Esophagus (tissue), 2 donors: Measurements from ENCODE around the gene AP1S1. TPM values are rescaled to one million over a fixed set of nuclear protein-coding genes. Genes with fewer than 3 reads are reported as not detected.
"Not testable (repeated sequence)": the region's sequence is repeated elsewhere in the genome, so short reads cannot be mapped to it uniquely, and the experiment has no call there.

Experiments used
- H3K27ac ChIP-seq, 2 donors: one replicate each; pipeline ENCODE4 v1.5.1; 2013; ENCODE audit warnings: low read depth in 2 of 2, mild to moderate bottlenecking in 2 of 2, inconsistent platforms in 1 of 2, low read length in 1 of 2, moderate library complexity in 1 of 2
- H3K27me3 ChIP-seq, 2 donors: one replicate each; pipeline ENCODE4 v1.6.1; 2013; ENCODE audit warnings: low read length in 2 of 2, control low read depth in 1 of 2, mild to moderate bottlenecking in 1 of 2; ENCODE audit not compliant: insufficient read depth in 2 of 2, control insufficient read depth in 1 of 2
- H3K36me3 ChIP-seq, 2 donors: one replicate each; pipeline ENCODE4 v1.6.1; 2013; ENCODE audit warnings: low read length in 1 of 2; ENCODE audit not compliant: control insufficient read depth in 2 of 2, insufficient read depth in 2 of 2
- H3K4me1 ChIP-seq, 2 donors: one replicate each; pipeline ENCODE4 v1.6.1; 2013; ENCODE audit warnings: low read length in 1 of 2; ENCODE audit not compliant: control insufficient read depth in 2 of 2, insufficient read depth in 2 of 2
- H3K4me3 ChIP-seq, 2 donors: one replicate each; pipeline ENCODE4 v1.5.1; 2013; ENCODE audit warnings: low read length in 2 of 2, mild to moderate bottlenecking in 2 of 2, low read depth in 1 of 2, moderate library complexity in 1 of 2
- H3K9me3 ChIP-seq, 2 donors: one replicate each; pipeline ENCODE4 v1.6.1; 2013; ENCODE audit warnings: mild to moderate bottlenecking in 2 of 2, low read depth in 1 of 2, low read length in 1 of 2, moderate library complexity in 1 of 2; ENCODE audit not compliant: control insufficient read depth in 2 of 2, insufficient read depth in 1 of 2
- WGBS, 2 donors: extraction: QIAGEN DNeasy Blood & Tissue Kit; methylation state at CpG; one replicate each; pipeline ENCODE4 v1.1.7; 2013; 5-methylcytosine and 5-hydroxymethylcytosine counted together
- polyA plus RNA-seq, 2 donors: library from polyadenylated mRNA; stranded (reverse); fragments of 200-250 nt; gene quantifications; one replicate each; pipeline ENCODE4 v1.2.3, GENCODE V29; 2013
- donor health status: healthy with polysubstance abuse.
- donor health status: Bipolar disorder and iron deficiency.

AP1S1 gene
- polyA plus RNA-seq, 2 donors: 40.2 to 43.3 TPM

DNA sequence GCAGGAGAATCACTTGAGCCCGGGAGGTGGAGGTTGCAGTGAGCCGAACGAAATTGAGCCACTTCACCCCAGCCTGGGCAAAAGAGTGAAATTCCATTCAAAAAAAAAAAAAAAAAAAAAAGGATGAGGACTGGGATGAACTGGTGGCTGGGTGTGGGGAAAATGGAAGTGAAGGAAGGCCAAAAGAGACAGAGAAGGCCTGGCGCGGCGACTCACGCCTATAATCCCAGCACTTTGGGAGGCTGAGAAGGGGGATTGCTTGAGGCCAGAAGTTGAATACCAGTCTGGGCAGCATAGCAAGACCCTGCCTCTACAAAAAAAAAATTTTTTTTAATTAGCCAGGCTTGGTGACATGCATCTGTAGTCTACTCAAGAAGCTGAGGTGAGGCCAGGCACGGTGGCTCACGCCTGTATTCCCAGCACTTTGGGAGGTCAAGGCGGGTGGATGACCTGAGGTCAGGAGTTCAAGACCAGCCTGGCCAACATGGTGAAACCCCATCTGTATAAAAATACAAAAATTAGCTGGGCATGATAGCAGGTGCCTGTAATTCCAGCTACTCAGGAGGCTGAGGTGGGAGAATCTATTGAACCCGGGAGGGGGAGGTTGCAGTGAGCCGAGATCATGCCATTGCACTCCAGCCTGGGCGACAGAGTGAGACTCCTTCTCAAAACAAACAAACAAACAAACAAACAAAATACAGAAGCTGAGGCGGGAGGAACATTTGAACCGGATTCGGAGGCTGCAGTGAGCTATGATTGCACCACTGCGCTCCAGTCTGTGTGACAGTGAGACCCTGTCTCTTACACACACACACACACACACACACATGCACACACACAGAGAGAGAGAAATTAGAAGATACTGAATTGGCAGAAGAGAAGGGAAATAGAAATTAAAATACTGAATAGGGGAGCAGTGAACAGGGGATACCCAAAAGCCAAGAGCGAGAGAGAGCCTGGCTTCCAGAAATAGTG lies 21.4 kb upstream of the AP1S1 start:
- not testable (repeated sequence) for H3K27me3 ChIP-seq, H3K4me1 ChIP-seq, H3K9me3 ChIP-seq, H3K36me3 ChIP-seq, H3K27ac ChIP-seq, H3K4me3 ChIP-seq
- 88 to 89% methylated on average over 18 of the region's 18 CpGs for WGBS, 2 donors

DNA sequence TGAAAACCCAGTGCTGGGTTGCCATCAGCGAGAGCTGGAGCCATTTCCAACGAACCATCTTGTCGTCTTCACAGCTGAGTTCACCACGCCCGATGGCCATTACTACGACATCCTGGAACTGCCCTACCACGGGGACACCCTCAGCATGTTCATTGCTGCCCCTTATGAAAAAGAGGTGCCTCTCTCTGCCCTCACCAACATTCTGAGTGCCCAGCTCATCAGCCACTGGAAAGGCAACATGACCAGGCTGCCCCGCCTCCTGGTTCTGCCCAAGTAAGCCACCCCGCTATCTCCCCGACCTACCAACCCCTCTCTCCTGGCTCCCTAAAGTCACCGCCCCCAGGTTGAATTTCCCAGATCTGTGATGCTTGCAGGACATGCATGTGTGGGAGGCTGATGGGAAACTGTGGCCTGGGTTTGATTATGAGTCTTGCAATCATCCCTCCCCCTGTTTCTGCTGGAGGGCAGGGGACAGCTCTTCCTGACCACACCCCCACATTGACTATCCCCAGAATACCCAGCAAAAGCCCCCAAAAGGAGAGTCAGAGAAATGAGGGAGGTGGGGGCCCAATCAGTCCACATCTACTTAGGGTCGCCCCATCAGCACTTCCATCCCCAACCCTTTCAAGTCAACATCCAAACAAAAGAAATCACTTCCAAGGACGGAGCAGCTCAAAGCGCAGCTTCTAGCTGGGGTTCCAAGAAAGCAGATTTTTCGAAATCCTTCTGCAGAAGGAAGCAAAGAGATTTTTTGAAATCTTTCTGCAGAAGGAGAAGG lies 20.5 kb upstream of the AP1S1 start:
- H3K36me3 ChIP-seq: peaks cover 0 to 3% of the 10 kb centered on the region in 2 donors
- H3K27me3 ChIP-seq: no peaks in the 10 kb centered on the region
- peaks cover 2 to 3% of the 10 kb centered on the region in 2 donors for H3K4me1 ChIP-seq
- no peak overlapping the region for H3K27ac ChIP-seq
- no peak overlapping the region for H3K4me3 ChIP-seq
- H3K9me3 ChIP-seq: no peaks in the 10 kb centered on the region
- WGBS, 2 donors: 74 to 84% methylated on average over 15 of the region's 15 CpGs

DNA sequence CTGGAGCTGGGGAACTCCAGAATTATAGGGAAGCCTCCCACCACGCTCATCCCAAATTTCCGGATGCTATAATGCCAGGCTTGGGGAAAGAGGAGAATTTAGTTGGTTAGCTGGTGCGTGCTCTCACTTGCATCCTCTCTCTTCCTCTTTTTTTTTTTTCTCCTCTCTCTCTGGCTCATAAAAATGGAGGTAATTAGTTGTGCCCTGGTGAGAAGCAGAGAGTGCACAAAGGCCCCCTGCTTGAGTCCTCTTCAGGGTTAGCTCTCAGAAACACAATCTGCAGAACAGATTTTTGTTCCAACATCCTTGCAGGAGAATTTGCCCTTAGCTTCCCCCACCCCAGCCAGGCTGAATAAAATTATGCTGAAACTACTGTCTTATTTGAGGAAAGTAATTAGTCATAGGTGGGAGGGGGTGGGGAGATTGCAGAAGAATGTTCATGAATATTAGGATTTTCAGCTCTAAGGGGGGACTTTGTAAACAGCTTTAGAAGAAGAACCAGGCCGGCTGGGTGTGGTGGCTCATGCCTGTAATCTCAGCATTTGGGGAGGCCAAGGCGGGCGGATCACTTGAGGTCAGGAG lies 19.8 kb upstream of the AP1S1 start:
- WGBS, 2 donors: 75 to 79% methylated on average over 6 of the region's 6 CpGs
- Histone ChIP-seq H3K4me1 (peaks cover 2 to 3% of the 10 kb centered on the region in 2 donors), H3K27me3 (no peaks in the 10 kb centered on the region), H3K4me3 (no peak overlapping the region), H3K9me3 (no peaks in the 10 kb centered on the region), H3K36me3 (peaks cover 0 to 3% of the 10 kb centered on the region in 2 donors), H3K27ac (no peak overlapping the region)

DNA sequence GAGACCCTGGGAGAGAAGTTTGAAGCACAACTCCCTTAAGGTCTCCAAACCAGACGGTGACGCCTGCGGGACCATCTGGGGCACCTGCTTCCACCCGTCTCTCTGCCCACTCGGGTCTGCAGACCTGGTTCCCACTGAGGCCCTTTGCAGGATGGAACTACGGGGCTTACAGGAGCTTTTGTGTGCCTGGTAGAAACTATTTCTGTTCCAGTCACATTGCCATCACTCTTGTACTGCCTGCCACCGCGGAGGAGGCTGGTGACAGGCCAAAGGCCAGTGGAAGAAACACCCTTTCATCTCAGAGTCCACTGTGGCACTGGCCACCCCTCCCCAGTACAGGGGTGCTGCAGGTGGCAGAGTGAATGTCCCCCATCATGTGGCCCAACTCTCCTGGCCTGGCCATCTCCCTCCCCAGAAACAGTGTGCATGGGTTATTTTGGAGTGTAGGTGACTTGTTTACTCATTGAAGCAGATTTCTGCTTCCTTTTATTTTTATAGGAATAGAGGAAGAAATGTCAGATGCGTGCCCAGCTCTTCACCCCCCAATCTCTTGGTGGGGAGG lies 16.5 kb upstream of the AP1S1 start:
- Histone ChIP-seq H3K36me3 (peaks cover 0 to 3% of the 10 kb centered on the region in 2 donors), H3K9me3 (no peaks in the 10 kb centered on the region), H3K4me3 (no peak overlapping the region), H3K27ac (peak overlapping the region in 1 of 2 donors; percentile 63), H3K27me3 (no peaks in the 10 kb centered on the region), H3K4me1 (peaks cover 2 to 3% of the 10 kb centered on the region in 2 donors)
- WGBS, 2 donors: 71 to 78% methylated on average over 9 of the region's 9 CpGs

DNA sequence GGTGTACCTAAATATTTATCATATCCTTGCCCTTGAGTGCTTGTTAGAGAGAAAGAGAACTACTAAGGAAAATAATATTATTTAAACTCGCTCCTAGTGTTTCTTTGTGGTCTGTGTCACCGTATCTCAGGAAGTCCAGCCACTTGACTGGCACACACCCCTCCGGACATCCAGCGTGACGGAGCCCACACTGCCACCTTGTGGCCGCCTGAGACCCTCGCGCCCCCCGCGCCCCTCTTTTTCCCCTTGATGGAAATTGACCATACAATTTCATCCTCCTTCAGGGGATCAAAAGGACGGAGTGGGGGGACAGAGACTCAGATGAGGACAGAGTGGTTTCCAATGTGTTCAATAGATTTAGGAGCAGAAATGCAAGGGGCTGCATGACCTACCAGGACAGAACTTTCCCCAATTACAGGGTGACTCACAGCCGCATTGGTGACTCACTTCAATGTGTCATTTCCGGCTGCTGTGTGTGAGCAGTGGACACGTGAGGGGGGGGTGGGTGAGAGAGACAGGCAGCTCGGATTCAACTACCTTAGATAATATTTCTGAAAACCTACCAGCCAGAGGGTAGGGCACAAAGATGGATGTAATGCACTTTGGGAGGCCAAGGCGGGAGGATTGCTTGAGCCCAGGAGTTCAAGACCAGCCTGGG lies 15.9 kb upstream of the AP1S1 start:
- Histone ChIP-seq H3K4me3 (no peak overlapping the region), H3K4me1 (peaks cover 2 to 3% of the 10 kb centered on the region in 2 donors), H3K27ac (peak overlapping the region in 1 of 2 donors; percentile 63), H3K36me3 (peaks cover 0 to 3% of the 10 kb centered on the region in 2 donors), H3K27me3 (no peaks in the 10 kb centered on the region), H3K9me3 (no peaks in the 10 kb centered on the region)
- 7 to 9% methylated on average over 16 of the region's 16 CpGs for WGBS, 2 donors

DNA sequence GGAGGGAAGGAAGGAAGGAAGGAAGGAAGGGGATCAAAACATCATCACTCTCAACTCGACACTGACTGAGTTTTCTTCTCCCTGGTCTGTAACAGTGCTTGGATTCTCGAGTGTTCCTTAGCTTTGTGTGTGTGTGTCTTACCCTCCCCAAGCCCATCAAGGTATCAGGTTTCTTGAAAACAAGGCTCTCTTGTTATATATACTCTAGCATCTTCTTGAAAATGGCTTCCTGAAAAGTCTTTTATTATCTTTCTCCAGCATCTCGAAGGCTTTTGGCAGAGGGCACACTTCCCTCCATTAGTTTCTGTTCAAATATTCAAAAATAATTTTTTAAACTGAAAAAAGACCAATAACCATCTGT lies 14.0 kb upstream of the AP1S1 start:
- no peak overlapping the region for H3K27ac ChIP-seq
- no peak overlapping the region for H3K4me3 ChIP-seq
- no peaks in the 10 kb centered on the region for H3K9me3 ChIP-seq
- peaks cover 2 to 3% of the 10 kb centered on the region in 2 donors for H3K4me1 ChIP-seq
- no peaks in the 10 kb centered on the region for H3K36me3 ChIP-seq
- H3K27me3 ChIP-seq: no peaks in the 10 kb centered on the region
- 43 to 51% methylated on average over 3 of the region's 3 CpGs for WGBS, 2 donors

DNA sequence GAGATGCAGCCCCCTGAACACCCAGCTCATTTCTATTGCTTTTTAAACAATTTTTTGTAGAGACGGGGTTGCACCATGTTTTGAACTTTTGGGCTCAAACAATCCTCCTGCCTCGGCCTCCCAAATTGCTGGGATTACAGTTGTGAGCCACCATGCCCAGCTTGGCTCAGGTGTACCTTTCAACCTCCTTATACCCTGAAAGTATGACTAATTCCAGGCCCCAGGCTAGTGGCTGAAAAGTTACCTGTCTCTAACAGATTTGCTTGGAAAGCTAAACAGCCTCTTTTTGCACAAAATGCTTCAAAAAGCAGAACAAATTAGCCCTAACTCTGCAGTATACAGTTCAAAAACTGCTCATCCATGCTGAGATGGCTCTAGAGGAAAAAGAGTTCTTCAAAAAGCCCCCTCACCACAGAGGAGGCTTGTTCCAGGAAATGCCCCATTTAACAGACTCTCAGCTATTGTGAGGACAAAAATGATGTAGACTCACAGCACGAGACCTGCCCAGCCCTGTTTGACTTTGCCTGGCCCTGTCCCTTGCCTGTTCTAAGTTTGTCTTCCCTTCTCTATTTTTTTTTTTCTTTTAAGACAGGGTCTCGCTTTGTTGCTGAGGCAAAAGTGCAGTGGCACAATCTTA lies 13.4 kb upstream of the AP1S1 start:
- no peaks in the 10 kb centered on the region for H3K36me3 ChIP-seq
- H3K27ac ChIP-seq: peak overlapping the region in 1 of 2 donors; percentile 26
- H3K4me3 ChIP-seq: no peak overlapping the region
- H3K4me1 ChIP-seq: peaks cover 0 to 3% of the 10 kb centered on the region in 2 donors
- WGBS, 2 donors: 60 to 65% methylated on average over 4 of the region's 4 CpGs
- no peaks in the 10 kb centered on the region for H3K27me3 ChIP-seq
- H3K9me3 ChIP-seq: no peaks in the 10 kb centered on the region

DNA sequence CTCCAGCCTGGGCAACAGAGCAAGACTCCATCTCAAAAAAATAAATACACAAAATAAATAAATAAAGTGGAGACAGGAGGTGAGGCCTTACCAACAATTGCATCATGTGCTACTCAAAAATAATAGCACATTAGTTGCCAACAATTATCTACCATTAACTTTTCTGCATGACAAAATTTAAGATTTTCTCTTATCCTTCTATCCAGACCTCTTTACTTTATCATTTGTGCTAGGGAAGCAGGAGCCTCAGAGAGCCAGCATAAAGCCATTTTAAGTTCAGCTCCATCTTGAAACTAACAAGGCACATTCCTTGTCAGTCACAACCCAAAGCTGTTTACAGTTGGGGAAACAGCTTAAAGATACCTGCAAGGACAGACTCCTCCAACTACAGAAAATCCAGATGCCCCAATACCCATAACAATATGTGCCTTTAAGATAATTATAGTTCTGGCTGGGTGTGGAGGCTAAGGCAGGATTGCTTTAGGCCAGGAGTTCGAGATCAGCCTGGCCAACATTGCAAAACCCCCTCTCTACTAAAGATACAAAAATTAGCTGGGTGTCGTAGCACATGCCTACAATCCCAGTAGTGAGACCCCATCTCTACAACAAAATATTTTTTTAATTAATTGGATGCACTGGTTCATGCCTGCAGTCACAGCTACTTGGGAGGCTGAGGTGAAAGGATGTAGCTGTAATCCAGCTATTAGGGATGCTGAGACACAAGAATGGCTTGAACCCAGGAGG lies 2.2 kb upstream of the AP1S1 start:
- H3K27me3 ChIP-seq: no peaks in the 10 kb centered on the region
- 71 to 76% methylated on average over 2 of the region's 2 CpGs for WGBS, 2 donors
- no peak overlapping the region for H3K4me3 ChIP-seq
- H3K4me1 ChIP-seq: peaks cover 0 to 4% of the 10 kb centered on the region in 2 donors
- H3K36me3 ChIP-seq: peaks cover 0 to 2% of the 10 kb centered on the region in 2 donors
- no peaks in the 10 kb centered on the region for H3K9me3 ChIP-seq
- H3K27ac ChIP-seq: no peak overlapping the region
